HG02678 (cell line): Measurements from ENCODE around the gene PRM2.

Source experiments
- ATAC-seq: cut with Tn5 transposase; IDR thresholded peaks from one replicate; pipeline ENCODE4 v1.9.1; 2021; ENCODE audit warnings: mild to moderate bottlenecking, moderate library complexity; ENCODE audit not compliant: unreplicated experiment

PRM2 gene

DNA sequence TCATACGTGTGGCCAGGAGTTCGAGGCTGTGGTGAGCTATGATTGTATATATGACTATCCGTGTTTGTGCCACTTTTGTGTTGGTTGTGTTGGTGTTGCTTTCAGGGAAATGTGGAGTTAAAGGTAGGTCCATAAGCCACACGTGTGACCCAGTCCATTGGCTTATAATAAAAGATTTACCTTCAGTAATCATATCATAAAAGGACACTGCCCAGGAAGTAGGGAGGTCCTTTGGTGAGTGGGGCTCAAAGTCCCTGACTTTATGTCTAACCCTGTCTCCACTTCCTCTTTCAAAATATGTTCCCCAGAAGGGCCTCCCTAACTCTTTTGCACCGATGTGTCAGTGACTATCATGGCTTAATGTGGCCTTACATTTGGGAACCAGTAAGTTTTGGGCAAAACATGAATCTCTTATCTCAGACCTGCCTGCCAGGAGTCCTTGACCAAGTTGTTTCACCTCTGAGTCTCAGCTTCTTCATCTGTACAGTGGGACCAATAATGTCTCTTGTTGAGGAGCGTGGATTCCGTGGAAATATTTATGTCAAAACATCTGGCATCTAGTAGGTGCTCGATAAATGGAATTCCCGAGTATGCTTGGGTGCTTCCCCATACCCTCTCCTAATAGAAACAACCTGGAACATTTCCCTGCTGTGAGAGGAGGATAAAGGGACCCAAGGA, 12.0 kb downstream of the PRM2 start:
- no peak for ATAC-seq

DNA sequence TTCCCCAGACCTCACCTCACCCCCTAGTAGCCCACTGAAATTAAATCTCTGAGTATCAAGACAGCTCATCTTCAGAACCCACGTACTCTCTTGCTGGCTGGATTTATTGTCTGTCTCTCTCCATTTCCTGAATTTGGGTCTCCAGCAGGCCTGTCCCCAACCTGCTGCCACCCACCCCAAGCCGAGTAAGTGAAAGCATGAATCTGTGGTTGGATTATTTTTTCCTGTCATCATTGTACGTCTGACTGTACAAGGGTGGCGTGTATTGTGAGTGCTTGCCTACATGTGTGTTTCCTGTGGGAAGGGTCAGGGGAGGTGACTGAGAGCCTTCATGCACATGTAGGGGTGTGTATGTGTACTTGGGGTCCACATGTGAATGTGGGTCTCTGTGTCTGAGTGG, 12.5 kb downstream of the PRM2 start:
- ATAC-seq, result no peak

DNA sequence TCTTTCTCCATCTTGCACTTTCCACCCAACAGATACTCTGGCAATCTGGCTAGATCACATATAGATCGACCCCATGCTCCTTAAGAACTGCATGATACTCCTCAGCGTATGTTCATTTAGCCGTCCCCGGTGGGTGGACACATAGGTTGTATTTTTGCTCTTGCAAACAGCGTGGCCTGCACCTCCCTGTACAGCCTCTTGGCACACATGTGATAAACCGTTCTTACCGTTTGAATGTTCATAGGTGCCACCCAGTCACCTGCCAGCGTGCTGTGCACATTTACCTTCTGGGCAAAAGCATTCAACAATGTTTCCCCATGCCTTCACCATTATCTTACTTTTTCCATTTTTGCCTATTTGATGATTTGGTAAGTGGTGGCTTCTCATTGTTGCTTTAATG, 13.4 kb downstream of the PRM2 start:
- ATAC-seq, result no peak

DNA sequence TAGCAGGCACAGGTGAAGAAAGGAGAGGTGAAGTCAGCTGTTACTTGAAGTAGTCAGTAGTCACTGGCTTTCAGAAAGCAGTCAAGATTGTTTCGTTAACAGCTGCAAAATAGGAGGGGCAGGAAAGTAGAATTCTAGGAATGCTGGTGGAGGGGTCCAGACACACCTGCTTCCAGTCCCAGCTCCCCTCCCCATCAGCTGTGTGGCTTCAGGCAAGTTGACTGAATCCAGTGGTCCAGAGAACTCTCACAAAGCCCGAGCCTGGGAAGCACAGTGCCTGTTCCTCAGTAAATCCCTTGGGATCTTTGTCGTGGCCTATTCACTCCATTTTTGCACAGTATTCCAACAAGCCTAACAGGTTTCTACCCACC, 15.7 kb downstream of the PRM2 start:
- ATAC-seq, result no peak

DNA sequence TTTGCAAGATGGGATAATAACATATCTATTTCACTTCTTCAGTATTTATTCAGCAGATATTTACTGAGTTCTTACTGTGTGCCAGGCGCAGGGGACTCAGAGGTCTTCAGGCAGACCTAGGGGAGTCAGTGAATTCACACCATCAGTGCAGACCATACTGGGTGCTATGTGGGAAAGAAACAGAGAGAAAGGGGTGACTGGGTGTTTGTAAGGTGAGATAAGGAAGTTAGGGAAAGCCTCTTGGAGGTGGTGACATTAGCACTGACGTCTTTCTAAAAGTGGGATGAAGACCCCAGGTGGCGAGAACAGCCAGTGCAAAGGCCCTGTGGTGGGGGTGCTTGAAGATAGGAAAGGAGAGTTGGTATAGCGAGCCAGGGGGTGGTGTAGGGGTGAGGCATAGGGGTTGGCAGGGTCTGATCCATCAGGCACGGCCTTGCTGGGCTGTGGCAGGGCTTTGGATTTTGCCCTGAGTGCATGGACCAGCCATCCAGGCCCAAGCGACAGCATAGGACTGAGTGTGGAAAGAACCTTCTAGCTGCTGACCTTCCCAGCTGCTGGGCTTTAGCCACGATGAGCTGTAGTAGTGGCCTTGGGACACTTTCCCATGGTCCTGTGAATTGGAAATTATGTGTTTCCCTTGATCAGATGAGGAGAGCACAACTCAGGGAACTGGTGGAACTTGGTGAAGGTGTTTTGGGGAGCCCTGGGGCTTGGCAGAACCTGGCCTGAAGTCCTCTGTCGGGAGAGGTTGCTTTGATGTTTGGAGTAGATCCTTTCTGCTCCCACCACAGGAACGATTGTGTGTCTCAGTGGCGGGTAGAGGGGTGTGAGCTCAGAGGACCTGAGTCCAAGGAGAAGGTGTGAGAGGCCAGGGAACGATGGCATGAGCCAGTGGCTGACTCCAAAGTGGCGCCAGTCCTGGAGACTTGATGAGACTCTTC, 16.4 kb downstream of the PRM2 start:
- no peak for ATAC-seq

DNA sequence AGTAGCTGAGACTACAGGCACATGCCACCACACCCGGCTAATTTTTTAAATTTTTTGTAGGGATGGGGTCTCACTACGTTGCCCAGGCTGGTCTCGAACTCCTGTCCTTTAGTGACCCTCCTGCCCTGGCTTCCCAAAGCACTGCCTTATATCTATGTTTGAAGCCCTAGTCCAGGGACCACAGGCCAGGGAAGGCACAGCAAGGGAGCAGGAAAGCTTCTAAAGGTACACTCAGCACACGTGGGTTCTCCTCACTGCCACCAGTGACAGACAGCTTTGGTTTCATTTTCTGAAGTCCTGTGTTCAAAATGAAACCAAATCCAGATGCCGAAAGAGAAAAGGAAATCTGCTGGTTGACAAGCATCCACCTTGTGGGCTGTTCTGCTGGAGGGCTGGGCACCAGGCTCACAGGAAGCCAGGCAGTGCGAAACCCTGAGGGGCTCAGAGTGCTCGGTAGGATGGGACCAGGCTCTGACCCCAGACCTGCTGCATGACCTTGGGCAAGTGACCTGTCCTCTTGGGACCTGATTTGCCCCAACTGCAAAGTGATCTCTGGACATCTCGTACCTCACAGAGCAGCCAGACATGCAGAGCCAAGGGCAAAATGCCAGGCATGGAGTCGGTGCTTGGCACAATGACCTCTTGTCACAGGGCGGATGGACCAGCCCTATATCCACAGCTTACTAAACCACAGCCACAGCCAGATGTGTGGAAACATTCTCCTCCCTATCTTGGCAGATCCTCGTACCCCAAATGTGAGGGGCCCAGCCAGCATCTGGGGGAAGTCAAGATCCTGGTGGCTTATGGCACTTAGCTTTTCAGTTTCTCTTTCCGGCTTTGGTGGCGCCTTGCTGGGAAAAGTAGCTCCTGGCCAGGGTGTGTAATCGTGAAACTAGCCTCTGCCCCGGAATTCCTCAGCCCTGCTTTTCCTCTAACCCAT, 17.5 kb downstream of the PRM2 start:
- ATAC-seq, result no peak

DNA sequence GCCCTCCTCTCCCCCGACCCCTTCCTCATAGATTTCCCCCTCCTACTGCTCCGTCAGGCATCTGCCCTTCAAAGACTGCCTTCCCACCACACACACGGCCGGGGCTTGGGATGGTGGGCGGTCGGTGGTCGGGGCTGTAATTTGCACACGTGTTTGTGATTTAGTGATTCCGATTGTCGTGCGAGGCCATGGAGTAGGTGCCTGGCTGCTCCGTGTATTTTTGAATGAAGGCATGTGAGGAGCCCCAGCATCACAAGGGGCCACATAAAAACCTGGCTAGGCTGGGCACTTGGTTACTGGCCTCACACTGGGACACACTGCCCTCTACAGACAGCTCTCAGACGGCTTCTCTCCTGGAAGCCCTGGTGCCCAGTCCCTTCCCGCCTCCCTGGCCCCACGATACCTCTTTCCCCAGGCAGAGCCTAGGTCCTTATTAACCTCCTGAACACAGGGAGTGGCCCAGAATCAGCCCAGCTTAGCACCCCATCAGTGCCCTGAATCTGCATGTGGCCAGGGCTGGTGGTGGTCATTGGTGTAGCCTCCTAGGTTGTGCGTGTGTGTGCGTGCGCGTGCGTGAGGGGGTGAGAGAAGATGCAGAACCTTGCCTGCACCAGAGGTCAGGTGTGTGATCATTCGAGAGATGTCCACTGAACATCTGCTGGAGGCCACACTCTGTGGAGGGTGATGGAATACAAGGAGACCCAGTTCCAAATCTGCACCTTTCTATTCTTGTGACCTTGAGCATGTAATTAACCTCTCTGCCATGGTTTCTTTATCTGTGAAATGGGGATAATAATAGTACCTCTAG, 18.9 kb downstream of the PRM2 start:
- ATAC-seq, result no peak

DNA sequence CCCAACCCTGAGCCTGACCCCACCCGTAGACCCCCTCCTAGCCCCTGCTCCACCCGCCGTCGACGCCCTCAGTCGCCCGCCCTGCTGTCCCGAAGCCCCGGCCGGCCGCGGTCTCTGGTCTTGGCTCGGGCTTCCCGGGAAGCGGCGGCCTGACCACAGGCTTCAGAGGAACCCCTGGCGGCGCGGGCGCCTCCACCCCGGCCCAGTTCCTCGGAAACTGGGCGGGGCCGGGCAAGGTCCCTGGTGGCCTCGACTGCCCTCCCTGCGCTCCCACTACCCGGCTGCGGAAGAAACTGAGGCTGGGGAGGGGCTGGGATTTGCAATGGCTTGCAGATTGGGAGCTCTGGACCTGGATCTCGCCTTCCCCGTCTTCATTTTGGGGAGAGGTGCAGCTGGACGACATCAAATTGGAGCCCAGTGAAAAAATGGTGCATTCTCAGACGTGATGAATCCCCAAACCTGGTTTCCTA, 19.6 kb downstream of the PRM2 start:
- no peak for ATAC-seq

DNA sequence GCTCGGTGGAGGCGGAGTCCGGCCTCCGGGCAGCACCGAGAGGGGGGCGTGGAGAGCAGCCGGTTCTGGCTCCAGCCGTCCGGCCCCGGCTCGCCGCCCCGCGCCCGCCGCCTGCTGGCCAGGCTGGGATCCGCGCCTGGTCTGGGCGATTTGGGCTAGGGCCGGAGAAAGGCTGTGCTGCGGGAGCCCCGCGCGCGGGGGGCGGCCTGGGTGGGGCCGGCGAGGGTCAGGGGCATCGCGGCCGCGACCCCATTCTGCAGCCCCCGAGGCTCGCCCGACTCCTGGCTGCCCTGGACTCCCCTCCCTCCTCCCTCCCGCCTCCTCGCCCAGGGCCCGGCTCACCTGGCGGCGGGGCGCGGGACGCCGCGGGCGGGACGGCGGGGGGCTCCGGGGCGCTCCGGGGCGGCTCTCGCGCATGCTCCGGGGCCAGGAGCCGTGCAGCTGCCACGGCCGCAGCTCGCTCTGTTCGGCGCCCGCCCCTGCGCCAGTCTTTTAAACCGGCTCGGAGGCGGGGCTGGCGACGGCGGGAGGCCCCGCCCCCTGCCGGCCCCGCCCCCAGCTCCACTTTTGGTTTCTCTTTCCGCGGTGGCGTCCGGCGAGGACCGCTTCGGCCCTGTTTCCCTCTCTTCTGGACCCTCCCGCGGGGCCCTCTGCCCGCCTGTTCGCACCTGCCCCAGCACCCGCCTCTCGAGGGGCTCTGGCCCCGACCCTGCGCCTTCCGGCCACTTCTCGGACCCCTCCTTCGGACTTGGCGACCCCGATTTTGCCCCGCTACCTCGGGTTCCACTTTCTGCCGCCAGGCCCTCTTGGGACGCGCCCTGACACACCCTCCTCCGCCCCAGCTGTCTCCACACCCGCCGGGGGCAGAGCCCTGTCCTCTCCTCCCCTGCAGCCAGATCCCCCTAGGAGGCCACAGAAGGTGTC, 20.3 kb downstream of the PRM2 start, which contains the start of gene SOCS1:
Gene SOCS1 (minus strand): TSS at position 468 of the 924 bp plus-strand sequence. CDS start 726 bp downstream, outside the sequence.
- peak; percentile 61 for ATAC-seq

DNA sequence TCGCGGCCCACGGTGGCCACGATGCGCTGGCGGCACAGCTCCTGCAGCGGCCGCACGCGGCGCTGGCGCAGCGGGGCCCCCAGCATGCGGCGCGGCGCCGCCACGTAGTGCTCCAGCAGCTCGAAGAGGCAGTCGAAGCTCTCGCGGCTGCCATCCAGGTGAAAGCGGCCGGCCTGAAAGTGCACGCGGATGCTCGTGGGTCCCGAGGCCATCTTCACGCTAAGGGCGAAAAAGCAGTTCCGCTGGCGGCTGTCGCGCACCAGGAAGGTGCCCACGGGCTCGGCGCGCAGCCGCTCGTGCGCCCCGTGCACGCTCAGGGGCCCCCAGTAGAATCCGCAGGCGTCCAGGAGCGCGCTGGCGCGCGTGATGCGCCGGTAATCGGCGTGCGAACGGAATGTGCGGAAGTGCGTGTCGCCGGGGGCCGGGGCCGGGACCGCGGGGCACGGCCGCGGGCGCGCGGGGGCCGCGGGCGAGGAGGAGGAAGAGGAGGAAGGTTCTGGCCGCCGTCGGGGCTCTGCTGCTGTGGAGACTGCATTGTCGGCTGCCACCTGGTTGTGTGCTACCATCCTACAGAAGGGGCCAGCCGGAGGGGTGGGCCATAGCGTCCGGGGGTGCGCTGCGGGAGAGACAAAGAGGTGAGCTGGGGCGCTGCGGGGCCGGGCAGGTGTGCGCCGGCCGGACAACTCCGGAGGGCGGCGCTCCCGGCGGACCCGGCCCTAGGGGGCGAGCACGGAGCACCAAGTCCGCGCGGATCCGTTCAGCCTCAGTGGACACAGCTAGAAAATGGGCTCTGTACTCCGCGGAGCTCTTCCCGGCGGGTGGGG, 21.2 kb downstream of the PRM2 start:
- peak; percentile 1 for ATAC-seq

DNA sequence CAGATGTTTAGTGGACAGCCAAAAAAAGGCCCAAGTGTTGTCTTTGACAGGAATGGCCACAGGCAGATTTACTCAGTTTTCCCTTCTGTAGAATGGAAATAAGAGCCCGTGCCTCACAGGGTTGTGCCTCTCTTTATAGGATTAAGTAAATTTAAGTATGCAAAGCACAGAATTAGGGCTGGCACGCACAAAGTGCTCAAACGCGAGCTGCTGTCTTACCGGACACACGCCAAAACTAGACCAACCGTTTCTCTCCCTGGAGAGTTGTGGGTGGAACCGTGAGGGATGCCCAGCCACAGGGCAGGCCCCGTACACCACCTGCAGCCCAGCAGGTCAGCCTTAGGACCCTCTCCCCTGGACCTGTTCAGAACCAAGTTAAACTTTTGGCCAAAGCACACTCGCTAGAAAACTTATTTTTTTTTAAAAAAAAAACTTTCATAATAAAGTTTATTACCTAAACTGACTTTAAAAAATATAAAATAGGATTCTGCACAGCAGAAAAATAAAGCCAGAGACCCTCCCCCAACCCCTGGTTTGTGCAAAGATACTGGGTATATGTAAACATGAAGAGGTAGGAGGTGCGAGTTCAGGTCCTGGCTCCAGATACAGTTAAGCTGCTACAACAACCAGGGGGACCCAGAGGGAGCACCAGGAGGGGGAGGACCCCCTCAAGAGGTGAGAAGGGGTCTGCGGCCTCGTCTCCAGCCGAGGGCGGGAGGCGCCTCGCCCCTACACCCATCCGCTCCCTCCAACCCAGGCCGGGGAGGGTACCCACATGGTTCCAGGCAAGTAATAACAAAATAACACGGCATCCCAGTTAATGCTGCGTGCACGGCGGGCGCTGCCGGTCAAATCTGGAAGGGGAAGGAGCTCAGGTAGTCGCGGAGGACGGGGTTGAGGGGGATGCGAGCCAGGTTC, 22.0 kb downstream of the PRM2 start:
- ATAC-seq, result no peak

DNA sequence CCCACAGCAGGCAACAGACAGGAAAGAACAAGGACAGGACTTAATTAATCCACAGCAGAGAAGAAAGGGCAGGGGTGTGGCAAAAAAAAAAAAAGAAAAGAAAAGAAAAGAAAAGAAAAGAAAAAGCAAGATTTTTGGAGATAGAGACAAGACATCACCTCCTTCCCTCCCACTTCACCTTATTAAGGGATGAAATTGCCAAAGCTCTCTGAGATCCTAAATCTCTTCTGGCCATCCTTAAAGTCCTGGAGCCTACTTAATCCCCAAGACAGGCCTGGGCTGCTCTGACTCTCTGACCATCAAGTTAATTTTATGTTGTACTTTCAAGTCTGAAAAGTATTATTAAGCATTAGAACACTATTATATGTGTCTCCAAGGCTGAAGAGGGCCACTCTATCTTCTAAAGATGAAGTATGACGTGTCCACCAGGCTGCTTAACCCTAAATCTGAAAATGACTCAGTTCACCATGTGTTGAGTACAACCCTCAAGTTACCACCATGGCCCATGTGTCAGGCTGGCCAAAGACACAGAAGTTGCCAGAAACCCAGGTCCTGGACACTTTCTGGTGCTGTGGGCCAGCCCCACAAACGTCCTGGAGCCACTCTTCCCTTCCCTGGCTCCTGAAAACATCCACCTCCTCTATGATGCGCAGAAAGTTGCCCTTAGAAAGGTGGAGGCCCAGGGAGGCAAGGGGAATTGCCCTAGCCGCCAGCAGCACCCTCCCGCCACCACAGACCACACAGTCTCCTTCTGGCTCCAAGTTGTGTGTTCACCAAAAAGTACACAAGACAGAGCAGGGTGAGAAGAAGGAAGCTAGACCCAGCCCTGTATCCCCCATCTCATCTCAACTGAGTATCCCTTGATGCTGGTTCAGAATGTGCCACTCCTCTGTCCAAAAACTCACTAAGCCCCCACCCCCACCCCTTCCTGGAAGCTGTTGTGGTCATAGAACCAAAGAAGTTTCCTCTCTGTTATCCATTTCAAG, 23.0 kb downstream of the PRM2 start:
- no peak for ATAC-seq

DNA sequence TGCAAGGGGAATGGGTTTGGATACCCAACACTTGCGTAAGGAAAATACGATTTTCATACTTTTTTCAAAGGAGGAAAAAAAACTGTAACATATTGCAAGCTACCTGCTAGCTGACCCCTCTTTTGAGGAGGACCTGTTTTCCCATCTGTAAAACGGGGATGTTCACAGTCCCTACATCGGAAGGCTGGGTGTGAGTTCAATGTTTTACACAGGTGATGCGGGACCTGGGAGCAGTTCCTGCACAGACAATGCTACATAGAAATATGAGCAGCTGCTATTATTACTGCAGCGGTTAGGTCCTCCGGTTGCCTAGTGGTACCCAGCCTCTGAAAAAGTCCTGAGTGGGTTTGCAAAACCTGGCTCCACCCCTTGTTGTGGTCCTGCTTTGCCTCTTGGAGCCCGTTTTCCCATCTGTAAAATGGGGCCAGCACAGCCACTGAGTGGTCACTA, 23.8 kb downstream of the PRM2 start:
- ATAC-seq, result no peak

DNA sequence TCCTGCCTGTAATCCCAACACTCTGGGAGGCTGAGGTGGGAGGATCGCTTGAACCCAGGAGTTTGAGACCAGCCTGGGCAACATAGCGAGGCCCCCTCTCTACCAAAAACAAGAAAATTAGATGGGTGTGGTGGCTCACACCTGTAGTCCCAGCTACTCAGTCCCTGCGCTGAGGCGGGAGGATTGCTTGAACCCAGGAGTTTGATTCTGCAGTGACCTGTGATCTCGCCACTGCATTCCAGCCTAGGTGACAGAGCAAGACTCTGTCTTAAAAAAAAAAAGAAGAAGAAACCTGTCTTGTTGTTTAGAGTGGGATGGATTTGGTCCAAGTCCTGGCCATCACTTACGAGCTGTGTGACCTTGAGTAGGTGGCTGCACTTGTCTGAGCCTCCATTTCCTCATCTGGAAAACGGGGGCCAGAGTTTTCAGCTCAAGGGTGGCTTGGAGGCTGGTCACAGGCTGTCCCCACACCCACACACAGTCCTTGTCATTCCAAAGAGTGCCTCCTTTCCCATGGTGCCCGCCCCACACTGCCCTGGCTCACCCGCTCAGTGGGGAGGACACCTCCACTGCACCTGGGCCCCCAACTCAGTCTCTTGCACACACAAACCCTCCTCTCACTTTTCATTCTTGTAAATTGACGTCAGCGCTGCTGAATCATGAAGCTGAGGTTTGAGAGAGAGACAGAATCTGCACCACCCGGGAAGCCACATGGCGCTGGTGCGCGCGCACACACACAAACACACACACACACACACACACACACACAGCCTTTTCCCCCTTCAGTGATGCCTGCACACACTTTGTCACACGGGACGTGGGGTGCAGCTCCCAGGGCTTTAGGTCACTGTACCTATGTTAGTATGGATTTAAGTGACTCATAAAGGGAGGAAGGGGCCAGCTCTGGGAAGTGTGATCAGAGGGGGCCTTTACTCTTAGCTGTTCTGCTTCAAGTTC, 24.5 kb downstream of the PRM2 start:
- no peak for ATAC-seq
